Hypothalamus (tissue), 51 donors: Measurements from ENCODE around the gene LRMDA.

ENCODE experiments used
- DNase-seq, 51 donors: peaks; one replicate each; lab custom pipeline; 2025; lab: John Stamatoyannopoulos, UW

LRMDA gene

GRCh38 chr10:75654171-75654771, 222.8 kb downstream of the LRMDA start:
- DNase-seq, result no peak

- DNase-seq, result no peak
Measured at GRCh38 chr10:75654772-75655171, 223.3 kb downstream of the LRMDA start.

DNA sequence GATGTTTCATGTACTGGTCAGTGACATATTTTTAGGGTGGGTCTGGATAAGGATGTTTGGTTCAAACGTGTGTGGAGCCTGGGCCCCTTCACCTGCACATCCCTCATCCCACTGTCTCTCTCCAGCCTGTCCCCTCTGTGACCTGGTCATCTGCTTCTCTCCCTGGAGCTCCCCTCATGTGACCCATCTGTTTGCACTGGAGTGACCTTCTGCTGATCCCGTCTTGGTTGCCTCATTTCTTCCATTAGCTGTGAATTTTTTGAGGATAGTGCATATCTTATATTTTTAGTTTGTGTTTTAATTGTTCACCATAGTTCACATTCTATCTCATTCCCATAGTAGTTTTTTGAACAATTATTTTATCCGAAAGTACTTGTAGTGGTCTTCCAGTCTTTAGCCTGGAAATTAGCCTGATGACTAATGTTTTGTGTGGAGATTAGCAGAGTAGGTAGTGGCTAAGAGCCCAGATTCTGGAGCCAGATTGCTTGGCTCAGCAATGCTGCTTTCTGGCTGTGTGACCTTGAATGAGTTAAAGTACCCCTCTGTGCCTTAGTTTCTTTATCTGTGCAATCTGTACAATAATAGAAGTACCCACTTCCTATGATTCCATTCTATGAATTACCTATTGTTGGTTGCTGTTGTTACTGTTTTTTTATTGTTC, 224.5 kb downstream of the LRMDA start:
- DNase-seq, result no peak

GRCh38 chr10:75657351-75657750, 225.9 kb downstream of the LRMDA start:
- DNase-seq, result no peak

- DNase-seq, result no peak
Measured at GRCh38 chr10:75658036-75658435, 226.6 kb downstream of the LRMDA start.

- no peak for DNase-seq
Measured at GRCh38 chr10:75658496-75658895, 227.1 kb downstream of the LRMDA start.

DNA sequence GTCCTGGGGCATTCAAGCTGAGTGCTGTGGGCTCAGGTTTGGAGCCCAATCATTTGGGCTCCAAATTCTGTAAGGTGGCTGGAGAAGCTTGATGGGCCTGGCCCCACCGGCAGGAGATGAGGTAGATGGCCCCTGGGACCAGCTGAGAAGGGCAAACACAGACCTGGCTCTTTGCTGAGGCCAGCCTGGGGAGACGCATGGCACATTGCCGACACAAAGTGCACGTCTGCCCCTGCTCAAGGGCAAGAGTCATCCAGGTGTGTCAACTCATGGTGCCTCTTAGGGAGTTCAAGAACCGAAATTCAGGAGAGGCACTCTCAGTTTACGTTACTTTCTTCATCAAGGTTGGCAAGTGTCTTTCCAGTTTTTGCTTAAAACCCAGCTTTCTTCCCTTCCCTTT, 227.5 kb downstream of the LRMDA start:
- no peak for DNase-seq

- peak in 2 of 51 donors; percentile 3 to 6 for DNase-seq
Measured at GRCh38 chr10:75660823-75661222, 229.4 kb downstream of the LRMDA start.

GRCh38 chr10:75662715-75663114, 231.3 kb downstream of the LRMDA start:
- peak in 2 of 51 donors; percentile 4 to 10 for DNase-seq

GRCh38 chr10:75663947-75664664, 232.7 kb downstream of the LRMDA start:
- DNase-seq, result no peak

DNA sequence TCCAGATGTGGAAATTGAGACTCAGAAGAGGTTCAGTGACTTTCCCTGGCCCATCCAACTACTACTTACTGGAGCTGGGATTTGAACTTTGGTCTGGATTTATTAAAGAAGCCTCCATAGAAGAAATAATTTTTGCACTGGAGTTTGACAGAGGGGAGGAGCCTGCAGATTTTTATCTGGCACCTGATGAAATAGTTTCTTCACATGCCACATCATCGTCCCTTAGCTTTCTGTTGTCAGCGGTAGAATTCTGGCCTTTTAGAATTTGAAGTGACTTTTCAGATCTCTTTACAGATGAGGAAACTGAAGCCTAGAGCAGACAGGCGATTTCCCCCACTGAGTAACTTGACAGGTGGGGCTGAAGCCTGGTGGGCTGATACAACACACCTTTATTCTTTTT, 233.5 kb downstream of the LRMDA start:
- DNase-seq, result no peak

- no peak for DNase-seq
Measured at GRCh38 chr10:75665707-75666106, 234.3 kb downstream of the LRMDA start.

DNA sequence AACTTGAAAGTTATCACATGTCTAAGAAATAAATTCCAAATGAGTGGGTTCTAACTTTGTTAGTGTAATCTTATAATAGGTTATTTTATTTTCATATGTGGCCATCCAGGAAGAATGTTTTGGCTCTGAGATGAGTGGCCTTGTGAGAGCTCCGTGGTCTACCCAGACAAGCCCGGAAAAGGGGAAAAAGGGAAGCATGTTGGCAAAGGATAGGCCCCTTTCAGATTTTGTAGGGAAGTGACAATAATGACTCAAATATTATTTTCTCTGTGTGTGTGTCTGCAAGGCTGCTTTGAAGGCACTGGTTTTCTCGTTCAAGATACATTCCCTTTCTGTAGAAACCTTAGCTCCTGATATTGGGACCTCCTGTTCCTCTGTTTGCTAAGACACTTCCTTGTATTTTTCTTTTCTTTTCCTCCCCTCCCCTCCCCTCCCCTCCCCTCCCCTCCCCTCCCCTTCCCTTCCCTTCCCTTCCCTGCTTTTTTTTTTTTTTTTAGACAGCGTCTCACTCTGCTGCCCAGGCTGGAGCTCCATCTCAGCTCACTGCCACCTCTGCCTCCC, 240.8 kb downstream of the LRMDA start:
- DNase-seq, result no peak

DNA sequence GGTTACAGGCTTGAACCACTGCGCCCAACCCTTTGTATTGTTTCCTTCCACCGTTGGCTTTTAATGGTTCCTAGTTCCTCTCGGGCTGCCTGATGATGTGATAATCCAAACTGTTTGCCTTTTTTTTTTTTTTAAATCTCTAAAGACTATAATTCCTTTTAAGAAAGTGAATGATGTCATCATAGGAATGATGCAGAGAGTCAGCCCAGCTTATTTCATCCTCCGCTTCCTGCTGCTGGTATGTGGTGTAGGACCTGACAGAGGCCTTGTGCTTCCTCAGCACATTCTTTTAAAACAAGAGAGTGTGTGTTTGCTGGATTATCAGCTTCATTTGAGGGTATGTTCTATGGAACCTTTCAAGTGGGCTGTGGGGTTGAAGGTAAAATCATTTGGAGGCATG, 241.4 kb downstream of the LRMDA start:
- no peak for DNase-seq

DNA sequence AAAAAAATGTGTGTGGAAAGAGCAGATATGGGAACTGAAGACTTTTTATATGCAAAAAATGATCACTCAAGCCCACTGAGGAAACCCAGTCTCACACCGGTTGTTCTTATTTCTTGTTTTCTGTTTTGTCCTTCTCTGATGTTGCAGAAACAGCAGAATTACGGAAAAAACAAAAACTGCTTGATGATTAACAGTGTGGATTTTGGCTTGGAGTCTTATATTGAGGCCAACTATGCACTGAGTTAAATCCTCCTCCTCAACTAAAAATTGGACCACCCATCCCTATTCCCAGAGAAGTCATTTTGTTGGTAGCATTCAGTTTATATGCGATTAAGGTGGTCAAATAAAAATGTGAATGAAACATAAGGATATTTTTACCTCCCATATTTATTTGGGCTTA, 246.1 kb downstream of the LRMDA start:
- no peak for DNase-seq

DNA sequence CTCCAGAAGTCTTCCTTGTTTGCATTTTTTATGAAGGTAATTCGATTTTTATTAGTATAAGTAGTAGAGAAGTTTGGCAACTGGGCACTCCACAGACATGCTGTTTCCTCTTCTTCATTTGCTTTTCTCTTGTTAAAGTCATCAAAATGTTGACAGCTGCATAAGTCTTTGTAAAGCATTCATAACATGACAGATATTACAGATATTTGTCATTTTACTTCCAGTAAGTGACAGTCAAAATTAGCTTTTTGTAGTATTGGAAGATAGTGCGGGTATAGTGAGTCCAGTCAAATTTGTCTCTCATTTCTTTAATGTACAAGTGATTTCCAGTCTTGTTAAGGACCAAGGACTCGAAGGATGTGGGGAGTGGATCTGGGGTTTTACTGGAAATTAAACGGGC, 247.1 kb downstream of the LRMDA start:
- no peak for DNase-seq

- DNase-seq, result no peak
Measured at GRCh38 chr10:75679536-75679935, 248.1 kb downstream of the LRMDA start.

GRCh38 chr10:75681334-75681733, 249.9 kb downstream of the LRMDA start:
- no peak for DNase-seq

DNA sequence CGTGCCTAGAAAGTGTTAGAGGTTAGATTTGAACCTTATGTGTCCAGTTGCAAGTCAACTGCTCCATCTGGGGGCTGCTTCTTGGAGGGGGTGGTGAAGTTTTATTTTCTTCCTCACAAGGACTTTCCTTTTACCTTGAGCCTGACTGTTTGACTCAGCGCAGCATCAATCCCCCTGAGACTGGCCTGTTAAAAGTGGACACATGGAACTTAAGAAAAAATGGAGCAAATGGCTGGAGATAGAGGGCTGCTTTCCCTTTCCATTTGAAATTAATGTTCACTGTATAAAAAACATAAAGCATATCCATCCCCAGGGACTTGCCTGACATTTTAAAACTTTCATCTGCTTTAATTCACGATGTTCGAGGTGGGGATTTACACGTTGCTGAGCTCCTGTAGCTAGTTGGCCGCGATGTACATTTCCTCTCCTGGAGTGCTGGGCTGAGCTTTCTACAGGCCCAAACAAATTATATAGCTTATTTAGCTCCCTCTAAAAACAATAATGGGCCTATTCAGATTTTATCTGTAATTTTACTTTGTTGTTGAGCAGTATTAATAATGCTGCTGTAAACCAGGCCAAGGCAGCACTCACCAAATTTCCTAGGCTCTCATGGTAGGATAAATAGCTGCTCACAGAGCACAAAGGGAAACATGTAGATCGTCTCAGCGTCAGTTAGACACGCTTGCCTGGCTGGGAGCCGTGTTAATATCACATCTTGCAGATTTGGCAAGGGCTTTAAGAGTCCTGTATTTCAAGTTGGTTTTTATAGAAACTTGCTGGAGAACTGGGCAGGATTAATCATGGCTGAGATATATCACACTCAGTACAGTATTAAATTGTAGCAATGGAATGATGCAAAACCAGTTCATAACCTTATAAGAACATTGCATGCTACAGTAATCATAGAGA, 251.5 kb downstream of the LRMDA start:
- no peak for DNase-seq

- DNase-seq, result no peak
Measured at GRCh38 chr10:75685187-75685586, 253.8 kb downstream of the LRMDA start.
